ENCODE data around the gene TM4SF4.

- TF ChIP-seq CTCF (conservative IDR thresholded peaks at IDR 0.05; ENCODE audit: low read depth in 2 of 2), result no peak
- no peak for TF ChIP-seq NANOG (IDR thresholded peaks at IDR 0.05; ENCODE audit: borderline replicate concordance)
- no peak for TF ChIP-seq EZH2phosphoT487 (IDR thresholded peaks at IDR 0.05; ENCODE audit: unreplicated experiment)
- TF ChIP-seq POLR2AphosphoS5 (IDR thresholded peaks at IDR 0.05; ENCODE audit: low read depth), result no peak
- TF ChIP-seq CREB1 (CRISPR knock-in tag; IDR thresholded peaks at IDR 0.05; ENCODE audit: low read depth), result no peak
- no peak for TF ChIP-seq EZH2 (IDR thresholded peaks at IDR 0.05; ENCODE audit: low read depth, unreplicated experiment)
- TF ChIP-seq REST (IDR thresholded peaks at IDR 0.05; ENCODE audit: unreplicated experiment), result no peak
- no peak for TF ChIP-seq ETS1 (IDR thresholded peaks at IDR 0.05)
- TF ChIP-seq ZNF114 (CRISPR knock-in tag; IDR thresholded peaks at IDR 0.05), result no peak
- no peak for TF ChIP-seq ZNF331 (CRISPR knock-in tag; IDR thresholded peaks at IDR 0.05; ENCODE audit: low read depth)
These were observed 35.5 kb upstream of the TM4SF4 start for GRCh38 chr3:149438981-149439380.

Measured in GM23338 (cell line).